Endothelial cell of umbilical vein (primary cell): Measurements from ENCODE around the gene SRCAP. TPM values are rescaled to one million over a fixed set of nuclear protein-coding genes. Genes with fewer than 3 reads are reported as not detected.

Experiments
- BruUV-seq: library from RNA; stranded (reverse); fragments of 400-500 nt; replicated peaks from 2 replicates; lab custom pipeline; 2021; lab: Mats Ljungman, UMichigan
- CTCF ChIA-PET: fragments of 300-600, 350-600 bp; sonication (Branson Sonifier 250); formaldehyde crosslinking; loops from one replicate; lab custom pipeline; 2021; ENCODE audit warnings: antibody characterized with exemption, inconsistent platforms; lab: Charles Lee
- POLR2A ChIA-PET: fragments of 300-600, 350-600 bp; sonication (Branson Sonifier 250); formaldehyde crosslinking; loops from one replicate; lab custom pipeline; 2021; ENCODE audit warnings: antibody characterized with exemption, inconsistent platforms; lab: Charles Lee
- DNase-seq: peaks from one replicate; pipeline ENCODE4 v3.0.0-alpha.2; 2011; ENCODE audit warnings: low read depth, low spot score
- FAIRE-seq: peaks from 2 replicates; lab custom pipeline; 2011; peaks lifted over from hg19 to GRCh38; lab: Jason Lieb, UNC
- H2AFZ ChIP-seq: 2 replicates; pipeline ENCODE4 v1.6.0; 2012; ENCODE audit warnings: low read depth, low read length, control low read depth, inconsistent platforms
- H3K27ac ChIP-seq: 2 replicates; pipeline ENCODE4 v1.5.1; 2011; ENCODE audit warnings: low read depth, mild to moderate bottlenecking, control low read depth, low read length, moderate library complexity; ENCODE audit not compliant: insufficient read depth
- H3K27me3 ChIP-seq, 2 experiments: 2 replicates each; pipeline versions ENCODE4 v1.6.0 to v1.6.1; 2011; ENCODE audit warnings: low read length in 2 of 2, mixed read lengths in 1 of 2; ENCODE audit not compliant: control insufficient read depth in 2 of 2, insufficient read depth in 2 of 2
- H3K36me3 ChIP-seq, 2 experiments: 2 replicates in 1 of 2; 3 replicates in 1 of 2; pipeline ENCODE4 v1.5.1; 2011; ENCODE audit warnings: low read length in 2 of 2, mild to moderate bottlenecking in 1 of 2, moderate library complexity in 1 of 2; ENCODE audit not compliant: control insufficient read depth in 2 of 2, insufficient read depth in 2 of 2; ENCODE audit errors: extremely low read depth in 1 of 2
- H3K4me1 ChIP-seq: 3 replicates; pipeline ENCODE4 v1.5.1; 2011; ENCODE audit warnings: mild to moderate bottlenecking, low read length; ENCODE audit not compliant: control insufficient read depth, insufficient read depth; ENCODE audit errors: extremely low read depth
- H3K4me2 ChIP-seq: 2 replicates; pipeline ENCODE4 v1.6.1; 2011; ENCODE audit warnings: low read length, control low read depth, mixed read lengths; ENCODE audit not compliant: insufficient read depth
- H3K4me3 ChIP-seq, 3 experiments: fragments of 200-600 bp in 1 of 3; sonication (generic), shearing (Covaris generic) in 1 of 3; replicated peaks in 1 of 3; 2 replicates each; pipeline ENCODE4 v1.5.1; 2011 to 2016; ENCODE audit warnings: control low read depth in 3 of 3, low read length in 3 of 3, mild to moderate bottlenecking in 2 of 3, inconsistent platforms in 1 of 3, low read depth in 1 of 3, moderate library complexity in 1 of 3; ENCODE audit not compliant: insufficient read depth in 1 of 3
- H3K79me2 ChIP-seq: 2 replicates; pipeline ENCODE4 v1.6.0; 2012; ENCODE audit warnings: low read length, inconsistent platforms; ENCODE audit not compliant: control insufficient read depth, insufficient read depth
- H3K9ac ChIP-seq: replicated peaks from 2 replicates; pipeline ENCODE3; 2011; ENCODE audit warnings: low read length, control low read depth; ENCODE audit not compliant: insufficient read depth; ENCODE audit errors: extremely low read depth
- H3K9me1 ChIP-seq: replicated peaks from 3 replicates; pipeline ENCODE4 v1.6.0; 2011; ENCODE audit warnings: mild to moderate bottlenecking, low read length; ENCODE audit not compliant: control insufficient read depth, insufficient read depth; ENCODE audit errors: extremely low read depth
- H3K9me3 ChIP-seq: replicated peaks from 2 replicates; pipeline ENCODE4 v1.5.1; 2012; ENCODE audit warnings: low read length, inconsistent platforms; ENCODE audit not compliant: control insufficient read depth, insufficient read depth
- H4K20me1 ChIP-seq: replicated peaks from 2 replicates; pipeline ENCODE3; 2011; ENCODE audit warnings: mild to moderate bottlenecking, low read length; ENCODE audit not compliant: control insufficient read depth, insufficient read depth; ENCODE audit errors: extremely low read depth
- EZH2 ChIP-seq: IDR thresholded peaks from 2 replicates; pipeline ENCODE4 v1.6.1; 2012; ENCODE audit warnings: borderline replicate concordance, low read depth, mild to moderate bottlenecking, moderate library complexity, low read length, inconsistent platforms; ENCODE audit not compliant: severe bottlenecking
- FOS ChIP-seq: IDR thresholded peaks from 2 replicates; pipeline ENCODE4 v1.6.1; 2011; ENCODE audit warnings: mild to moderate bottlenecking, low read length, moderate library complexity, borderline replicate concordance; ENCODE audit not compliant: insufficient read depth
- GATA2 ChIP-seq: IDR thresholded peaks from 2 replicates; pipeline ENCODE4 v1.7.0; 2011; ENCODE audit warnings: low read depth, mild to moderate bottlenecking, moderate library complexity, mixed read lengths, low read length; ENCODE audit not compliant: insufficient read length, insufficient read depth
- JUN ChIP-seq: IDR thresholded peaks from 2 replicates; pipeline ENCODE4 v1.6.1; 2011; ENCODE audit warnings: borderline replicate concordance, low read depth; ENCODE audit not compliant: insufficient read length, insufficient read depth
- MAX ChIP-seq: IDR thresholded peaks from 2 replicates; pipeline ENCODE4 v1.6.1; 2011; ENCODE audit not compliant: insufficient read depth, insufficient read length
- MYC ChIP-seq: IDR thresholded peaks from one replicate; pipeline ENCODE4 v1.6.1; 2011; ENCODE audit warnings: mild to moderate bottlenecking, low read depth, low read length
- dilution Hi-C: fragments of 300-500 bp; cut with MboI; formaldehyde crosslinking; loops from one replicate; pipeline ENCODE4 v1.15.0; 2019; ENCODE audit warnings: low sequenced_read_pairs; ENCODE audit not compliant: extremely low pct_ligation_motif_present
- intact Hi-C: fragments of 100-400 bp; cut with micrococcal nuclease; formaldehyde crosslinking; loops from one replicate; pipeline ENCODE4 v1.10.0; 2022
- polyA plus RNA-seq, 4 experiments: library from polyadenylated mRNA; depleted of rRNA in 3 of 4; stranded (reverse) in 3 of 4; unstranded in 1 of 4; fragments of >200 nt; gene quantifications; 2 replicates each; pipeline versions ENCODE4 v1.2.1 to v1.2.3, GENCODE V29; 2011 to 2012; ENCODE audit warnings: missing spikeins in 1 of 4
- total RNA-seq: library from RNA; stranded (reverse); gene quantifications from 2 replicates; pipeline ENCODE4 v1.2.3, GENCODE V29; 2021

Gene SRCAP
- total and polyA plus RNA-seq, 2 donors (not counting 3 experiments of a cell fraction or from before 2014, with no cell fraction given) = 11.0 to 77.7 TPM

- no peak overlapping the region for H2AFZ ChIP-seq
- no peaks in the 10 kb centered on the region for H3K4me1 ChIP-seq
- H3K4me3 ChIP-seq = no peak overlapping the region
- H3K9me1 ChIP-seq = no peaks in the 10 kb centered on the region
- no peak overlapping the region for H3K27ac ChIP-seq
- CTCF ChIA-PET = interaction anchor here (1.6 kb wide), 1 partner anchor 23 kb away, joined by 3 read pairs; no protein-coding TSS in a partner anchor
- no peak overlapping the region for H3K9ac ChIP-seq
- POLR2A ChIA-PET = interaction anchor here (0.5 kb wide), 1 partner anchor 32 kb away, joined by 4 read pairs; no protein-coding TSS in a partner anchor
- dilution Hi-C loops (no loop called here), intact Hi-C loops (no loop called here)
- H3K4me2 ChIP-seq = no peak overlapping the region
- DNase-seq = no peak
- no peak for FAIRE-seq
- H3K79me2 ChIP-seq = peaks cover 6% of the 10 kb centered on the region
- TF ChIP-seq JUN = no peak
- TF ChIP-seq FOS = no peak
- TF ChIP-seq EZH2 = no peak
- TF ChIP-seq MAX = no peak
- peaks cover 56 to 63% of the 10 kb centered on the region in 2 experiments for H3K36me3 ChIP-seq
- BruUV-seq = no TSS peak
- H3K9me3 ChIP-seq = no peaks in the 10 kb centered on the region
- H4K20me1 ChIP-seq = no peaks in the 10 kb centered on the region
- H3K27me3 ChIP-seq = no peaks in the 10 kb centered on the region
Observed at GRCh38 chr16:30724641-30725417, 25.9 kb downstream of the SRCAP start.

- ChIA-PET CTCF (no interaction called here), POLR2A (no interaction called here)
- Histone ChIP-seq H3K36me3 (peaks cover 52 to 58% of the 10 kb centered on the region in 2 experiments), H4K20me1 (no peaks in the 10 kb centered on the region), H3K9me1 (no peaks in the 10 kb centered on the region), H3K4me3 (no peak overlapping the region), H3K79me2 (peaks cover 4% of the 10 kb centered on the region), H3K27ac (no peak overlapping the region), H2AFZ (no peak overlapping the region), H3K9me3 (no peaks in the 10 kb centered on the region), H3K27me3 (no peaks in the 10 kb centered on the region), H3K4me2 (no peak overlapping the region), H3K9ac (no peak overlapping the region), H3K4me1 (no peaks in the 10 kb centered on the region)
- intact Hi-C loops = no loop called here
- no TSS peak for BruUV-seq
- DNase-seq (no peak), FAIRE-seq (no peak)
- dilution Hi-C loops = no loop called here
- TF ChIP-seq GATA2 (no peak), MYC (no peak), EZH2 (no peak), FOS (no peak), JUN (no peak)
Observed at GRCh38 chr16:30725418-30725792, 26.4 kb downstream of the SRCAP start.
